SK-N-MC (cell line): ENCODE data around the gene SERBP1.

ENCODE experiments used
- DNase-seq: peaks from one replicate; pipeline ENCODE4 v3.0.0-alpha.2; 2011; ENCODE audit warnings: low read depth, low spot score
- H3K27ac ChIP-seq: fragments of 200-600 bp; sonication (generic); 2 replicates; pipeline ENCODE4 v1.5.1; 2016; ENCODE audit warnings: mixed run types
- H3K36me3 ChIP-seq: fragments of 200-600 bp; sonication (generic); 2 replicates; pipeline ENCODE4 v1.6.1; 2017; ENCODE audit warnings: antibody characterized with exemption, low read length, mixed read lengths; ENCODE audit not compliant: insufficient read depth
- H3K4me3 ChIP-seq: fragments of 200-600 bp; sonication (generic); 2 replicates; pipeline ENCODE4 v1.5.1; 2016
- H3K9ac ChIP-seq: fragments of 200-600 bp; sonication (generic); 2 replicates; pipeline ENCODE4 v1.8.0; 2017; ENCODE audit warnings: mixed run types, mixed read lengths; ENCODE audit not compliant: insufficient read length
- H3K9me3 ChIP-seq: fragments of 200-600 bp; sonication (generic); 2 replicates; pipeline ENCODE4 v1.6.1; 2017; ENCODE audit warnings: low read depth, mild to moderate bottlenecking, antibody characterized with exemption, low read length, moderate library complexity, mixed read lengths
- EZH2 ChIP-seq: fragments of 200-600 bp; sonication (generic); IDR thresholded peaks from one replicate; pipeline ENCODE4 v1.6.1; 2017; ENCODE audit warnings: antibody characterized with exemption
- FOXP2 ChIP-seq: optimal IDR thresholded peaks from 2 replicates; pipeline ENCODE3; 2011; ENCODE audit warnings: mild to moderate bottlenecking, moderate library complexity; ENCODE audit not compliant: insufficient read depth; ENCODE audit errors: extremely low read length, control extremely low read depth
- POLR2AphosphoS5 ChIP-seq: IDR thresholded peaks from 2 replicates; pipeline ENCODE4 v1.6.1; 2012; ENCODE audit warnings: mild to moderate bottlenecking, low read depth, low read length, borderline replicate concordance

Gene SERBP1

DNA sequence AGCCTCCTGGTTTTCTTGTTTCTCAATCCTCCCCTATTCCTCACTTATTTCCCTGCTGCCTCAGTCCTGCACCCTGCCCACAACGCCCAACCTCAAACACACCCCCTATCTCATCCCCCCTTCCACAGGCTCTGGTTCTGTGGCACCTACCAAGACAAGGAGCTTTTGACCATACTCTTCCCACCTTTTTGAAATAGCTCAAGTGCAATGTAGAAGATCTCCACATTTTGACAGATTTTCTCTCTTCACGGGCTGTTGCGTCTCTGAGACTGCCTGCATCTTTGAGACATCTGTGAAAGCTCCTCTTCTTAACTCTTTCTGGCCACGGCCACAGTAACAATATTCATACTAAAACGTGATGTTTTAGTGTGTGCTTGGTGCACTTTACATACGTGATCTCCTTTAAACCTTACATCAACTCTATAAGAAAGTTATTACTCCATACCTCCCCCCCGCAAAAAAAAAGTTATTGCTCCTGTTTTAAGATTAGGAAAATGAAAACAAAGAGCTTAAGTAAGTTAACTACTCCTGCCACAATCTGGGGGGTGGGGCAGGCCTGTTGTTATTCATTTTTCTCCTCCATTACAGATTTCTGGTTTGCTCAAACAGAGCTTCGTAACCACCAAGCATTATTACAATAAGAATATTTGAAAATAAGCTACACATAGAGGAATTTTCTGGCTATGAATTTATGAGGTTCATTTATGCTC, 1.8 kb upstream of the SERBP1 start:
- H3K27ac ChIP-seq, result peak overlapping the region; percentile 96
- peak overlapping the region; percentile 95 for H3K9ac ChIP-seq
- peaks cover 27% of the 10 kb centered on the region for H3K36me3 ChIP-seq
- no peaks in the 10 kb centered on the region for H3K9me3 ChIP-seq
- peak overlapping the region; percentile 99 for H3K4me3 ChIP-seq
- TF ChIP-seq FOXP2 (no peak), POLR2AphosphoS5 (no peak), EZH2 (no peak)
- DNase-seq, result no peak

DNA sequence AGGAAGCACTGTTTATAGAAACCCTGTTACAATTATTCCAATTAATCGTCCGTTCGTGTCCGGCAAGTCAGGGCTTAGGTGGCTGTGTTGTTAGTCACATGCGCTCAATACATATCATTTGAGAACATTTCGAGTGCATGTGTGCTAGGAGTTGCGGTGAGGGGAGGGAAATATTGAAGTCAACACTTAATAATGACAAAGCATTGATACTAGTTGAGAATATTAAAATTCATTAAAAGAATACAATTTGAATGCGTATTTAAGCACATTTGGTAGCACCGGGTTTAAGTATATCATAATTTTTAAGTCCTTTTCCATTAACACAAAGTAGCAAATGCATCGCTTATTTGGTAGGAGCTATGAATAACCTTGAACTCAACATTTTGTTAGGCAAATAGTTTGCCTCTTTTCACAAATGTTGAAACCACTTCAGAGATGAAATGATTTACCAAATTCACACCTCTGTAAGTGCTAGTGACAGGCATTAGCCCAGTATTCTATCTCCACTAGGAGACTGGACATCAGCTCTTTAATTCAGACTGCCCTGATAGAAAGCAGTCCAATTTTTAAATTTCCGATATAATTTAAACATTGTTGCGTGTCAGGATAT, 1.1 kb upstream of the SERBP1 start:
- no peak for DNase-seq
- H3K36me3 ChIP-seq, result peaks cover 34% of the 10 kb centered on the region
- H3K4me3 ChIP-seq, result peak overlapping the region; percentile 99
- TF ChIP-seq POLR2AphosphoS5, result no peak
- no peak for TF ChIP-seq FOXP2
- no peak for TF ChIP-seq EZH2
- H3K27ac ChIP-seq, result peak overlapping the region; percentile 96
- H3K9ac ChIP-seq, result peak overlapping the region; percentile 95
- H3K9me3 ChIP-seq, result no peaks in the 10 kb centered on the region

DNA sequence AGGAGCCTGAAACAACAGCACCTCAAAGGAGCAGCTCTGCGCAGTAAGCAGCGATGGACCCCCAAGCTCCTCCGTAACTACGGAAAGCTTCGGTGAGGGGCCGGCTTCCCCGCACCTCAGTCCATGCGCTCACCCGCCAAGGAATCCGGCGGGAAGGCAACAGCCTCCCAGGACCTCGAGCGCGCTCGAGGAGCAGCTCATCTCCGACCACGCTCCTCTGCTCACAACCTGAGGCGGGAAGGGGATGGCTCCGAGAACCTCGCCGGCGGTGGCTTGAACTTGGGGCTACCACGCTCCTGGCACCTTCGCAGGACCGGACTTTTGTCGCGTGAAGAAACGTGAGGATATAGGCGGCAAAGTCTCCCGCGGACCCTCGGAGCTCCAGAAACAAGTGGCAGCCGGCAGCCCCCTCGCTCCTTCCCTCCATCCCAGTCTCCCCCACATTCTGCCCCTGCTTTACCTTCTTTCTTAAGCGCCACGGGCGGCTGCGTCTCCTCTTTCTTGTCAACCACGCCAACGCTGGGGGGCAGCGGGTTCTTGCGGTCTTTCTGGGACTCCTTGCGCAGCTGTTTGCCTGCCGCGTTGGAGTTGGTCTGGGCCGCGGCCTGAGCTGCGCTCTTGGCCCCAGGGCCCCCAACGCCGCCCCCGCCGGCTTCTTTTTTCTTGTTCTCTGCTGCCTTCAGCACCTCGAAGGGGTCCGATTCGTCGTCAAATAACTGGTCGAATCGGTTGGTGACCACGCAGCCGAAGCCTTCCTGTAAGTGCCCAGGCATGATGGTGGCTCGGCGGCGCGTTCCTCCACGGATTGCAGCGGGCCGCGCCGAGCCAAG, 459 bp downstream of the SERBP1 start:
- Histone ChIP-seq H3K9me3 (no peaks in the 10 kb centered on the region), H3K27ac (peak overlapping the region; percentile 72), H3K36me3 (peaks cover 49% of the 10 kb centered on the region), H3K9ac (peak overlapping the region; percentile 98), H3K4me3 (peak overlapping the region; percentile 99)
- TF ChIP-seq EZH2, result no peak
- TF ChIP-seq POLR2AphosphoS5, result peak; percentile 80; the same call in 1 of the 2 replicates
- DNase-seq, result no peak

DNA sequence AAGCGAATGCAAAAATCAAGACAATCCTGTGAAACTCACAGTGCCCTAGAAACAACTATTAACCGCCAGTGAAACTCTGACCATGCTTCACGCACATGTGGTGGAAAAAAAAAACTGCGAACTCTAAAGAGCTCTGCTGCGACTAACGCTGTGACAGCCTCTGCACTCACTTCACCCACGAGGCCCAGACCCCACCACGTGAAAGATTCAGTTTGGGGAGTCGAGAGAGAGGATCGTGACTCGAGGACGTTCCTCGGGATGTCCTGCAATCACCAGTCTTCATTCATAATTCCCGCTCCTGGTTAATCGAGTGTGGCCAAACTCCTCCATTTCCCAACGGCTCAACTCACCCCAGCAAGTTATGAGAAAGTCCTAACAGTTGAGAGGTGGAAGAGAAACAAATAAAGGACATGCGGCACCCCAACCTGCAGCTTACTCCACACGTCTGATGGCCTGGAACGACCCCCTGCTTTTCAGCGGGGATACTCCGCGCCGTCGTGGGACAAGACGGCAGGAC, 1.1 kb downstream of the SERBP1 start:
- H3K27ac ChIP-seq, result peak overlapping the region; percentile 72; the same call in 1 of the 2 replicates
- H3K4me3 ChIP-seq, result peak overlapping the region; percentile 99
- TF ChIP-seq EZH2, result no peak
- TF ChIP-seq POLR2AphosphoS5, result peak; percentile 31; the same call in 1 of the 2 replicates
- no peak for TF ChIP-seq FOXP2
- peaks cover 56% of the 10 kb centered on the region for H3K36me3 ChIP-seq
- H3K9me3 ChIP-seq, result no peaks in the 10 kb centered on the region
- H3K9ac ChIP-seq, result peak overlapping the region; percentile 98
- DNase-seq, result no peak

DNA sequence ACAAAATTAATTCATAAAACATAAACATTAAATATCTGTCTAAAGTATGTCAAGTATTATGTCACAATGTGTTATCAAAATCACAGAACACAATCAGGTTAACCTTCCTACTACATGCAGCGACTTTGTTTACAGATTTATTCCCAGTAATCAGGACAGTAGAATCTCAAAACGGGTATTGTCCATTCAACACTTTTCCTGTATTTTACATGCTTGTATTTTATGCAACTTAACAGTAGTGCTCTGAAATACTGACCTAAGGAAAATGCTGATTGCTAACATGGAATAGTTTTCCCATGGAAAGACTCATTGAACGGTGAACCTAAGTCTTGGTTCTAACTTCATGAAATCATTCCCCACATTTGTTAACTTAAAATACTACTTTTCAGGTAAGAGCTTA, 2.3 kb downstream of the SERBP1 start:
- Histone ChIP-seq H3K4me3 (peak overlapping the region; percentile 99), H3K9me3 (no peaks in the 10 kb centered on the region), H3K36me3 (peaks cover 67% of the 10 kb centered on the region), H3K27ac (no peak overlapping the region), H3K9ac (peak overlapping the region; percentile 98)
- no peak for TF ChIP-seq EZH2
- no peak for TF ChIP-seq POLR2AphosphoS5
- no peak for TF ChIP-seq FOXP2
- DNase-seq, result no peak

DNA sequence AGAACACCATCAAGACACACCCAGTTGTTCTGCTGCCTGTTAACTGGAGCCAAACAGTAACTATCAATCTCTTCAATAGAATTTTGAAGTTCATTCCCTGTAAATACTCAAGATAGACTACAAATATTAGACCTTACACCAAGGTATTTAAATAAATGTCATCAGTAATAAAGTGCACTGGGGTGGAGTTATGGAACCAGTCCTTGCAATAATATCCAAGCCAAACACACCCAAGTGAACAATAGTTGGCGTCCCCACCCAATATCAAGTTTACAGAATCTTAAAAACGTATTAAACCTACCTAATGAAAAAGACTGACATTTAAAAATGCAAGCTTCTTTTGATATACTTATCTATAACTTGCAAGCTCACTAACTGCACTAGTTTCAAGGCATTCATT, 2.7 kb downstream of the SERBP1 start:
- Histone ChIP-seq H3K36me3 (peaks cover 72% of the 10 kb centered on the region), H3K9me3 (no peaks in the 10 kb centered on the region), H3K9ac (peak overlapping the region; percentile 98), H3K27ac (no peak overlapping the region), H3K4me3 (peak overlapping the region; percentile 99)
- no peak for TF ChIP-seq EZH2
- no peak for TF ChIP-seq FOXP2
- no peak for TF ChIP-seq POLR2AphosphoS5
- no peak for DNase-seq

DNA sequence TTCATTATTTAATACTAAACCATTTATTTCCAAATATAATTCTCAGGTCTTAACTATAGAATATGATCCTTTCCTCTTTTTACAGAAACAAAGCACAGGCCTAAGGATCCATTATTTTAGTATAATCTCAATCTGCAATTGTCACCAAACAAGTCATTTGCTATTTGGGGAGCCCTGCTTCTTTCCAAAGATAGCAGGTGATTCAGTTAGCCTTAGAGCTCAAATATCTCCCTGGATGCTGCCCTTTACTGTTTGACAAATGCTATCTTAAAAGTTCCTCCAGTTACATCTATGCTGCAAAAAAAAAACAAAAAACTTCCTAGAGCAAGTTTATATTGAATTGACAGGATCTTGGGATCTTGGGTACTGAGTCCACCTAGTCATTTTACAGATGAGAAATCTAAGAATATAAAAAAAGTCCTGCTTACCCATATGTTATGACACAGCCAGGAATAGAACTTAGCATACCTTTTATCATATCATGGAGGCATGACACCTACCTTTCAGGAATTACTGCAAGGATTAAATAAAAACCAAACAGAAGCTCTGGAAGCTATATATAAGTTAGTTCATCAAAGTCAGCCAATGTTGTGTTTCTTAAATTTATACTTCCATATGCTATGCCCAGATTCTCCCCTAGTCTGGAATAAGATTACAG, 9.2 kb downstream of the SERBP1 start:
- TF ChIP-seq FOXP2, result no peak
- no peak for TF ChIP-seq POLR2AphosphoS5
- no peak for TF ChIP-seq EZH2
- no peak overlapping the region for H3K4me3 ChIP-seq
- no peaks in the 10 kb centered on the region for H3K9me3 ChIP-seq
- H3K36me3 ChIP-seq, result peaks cover 99% of the 10 kb centered on the region
- no peak for DNase-seq
- no peak overlapping the region for H3K27ac ChIP-seq
- H3K9ac ChIP-seq, result no peak overlapping the region
